HL-60 (cell line): ENCODE data around the gene SBF1.
A peak's percentile ranks its signal among the peaks of the same experiment; 100 is the strongest.
"Not testable (repeated sequence)": the region's sequence is repeated elsewhere in the genome, so short reads cannot be mapped to it uniquely, and the experiment has no call there.

Experiments
- DNase-seq, 2 experiments: peaks; one replicate each; pipeline ENCODE4 v3.0.0-alpha.2; 2010 to 2020; ENCODE audit warnings: low read depth in 1 of 2, low spot score in 1 of 2
- H3K27ac ChIP-seq: fragments of 250-450 bp; sonication (Bioruptor Pico); replicated peaks from 2 replicates; pipeline ENCODE4 v1.5.1; 2020; ENCODE audit warnings: mild to moderate bottlenecking, moderate library complexity
- H3K27me3 ChIP-seq: fragments of 250-450 bp; sonication (Bioruptor Pico); 2 replicates; pipeline ENCODE4 v1.5.1; 2021; ENCODE audit warnings: mild to moderate bottlenecking, moderate library complexity; ENCODE audit not compliant: insufficient read depth, poor library complexity, severe bottlenecking
- H3K4me3 ChIP-seq: replicated peaks from 2 replicates; pipeline ENCODE4 v1.5.1; 2011; ENCODE audit warnings: mild to moderate bottlenecking, control low read depth, low read length; ENCODE audit not compliant: insufficient read depth
- CTCF ChIP-seq: IDR thresholded peaks from one replicate; pipeline ENCODE4 v1.5.1; 2011; ENCODE audit warnings: low read length, control low read depth, inconsistent platforms; ENCODE audit not compliant: insufficient read depth
- GABPA ChIP-seq: IDR thresholded peaks from 2 replicates; pipeline ENCODE4 v1.6.1; 2012; ENCODE audit warnings: low read depth
- POLR2AphosphoS5 ChIP-seq: IDR thresholded peaks from 2 replicates; pipeline ENCODE4 v1.6.1; 2012; ENCODE audit warnings: low read depth
- REST ChIP-seq: IDR thresholded peaks from 2 replicates; pipeline ENCODE4 v1.6.1; 2012; ENCODE audit warnings: low read depth; ENCODE audit not compliant: insufficient replicate concordance
- SPI1 ChIP-seq: IDR thresholded peaks from 2 replicates; pipeline ENCODE4 v1.6.1; 2012; ENCODE audit warnings: low read depth, mild to moderate bottlenecking, borderline replicate concordance

SBF1 gene

GRCh38 chr22:50522806-50523438 lies 48.1 kb upstream of the SBF1 start:
- DNase-seq: no peak
- Histone ChIP-seq H3K27ac (no peak overlapping the region), H3K27me3 (no peaks in the 10 kb centered on the region), H3K4me3 (no peak overlapping the region)
- TF ChIP-seq CTCF (no peak), POLR2AphosphoS5 (peak; percentile 13; the same call in 1 of the 2 replicates)

GRCh38 chr22:50522208-50522805 lies 47.5 kb upstream of the SBF1 start:
- DNase-seq: no peak
- no peak overlapping the region for H3K27ac ChIP-seq
- TF ChIP-seq CTCF (no peak), SPI1 (no peak), POLR2AphosphoS5 (no peak), GABPA (no peak)
- H3K27me3 ChIP-seq: no peaks in the 10 kb centered on the region
- no peak overlapping the region for H3K4me3 ChIP-seq

GRCh38 chr22:50521710-50522109 lies 46.9 kb upstream of the SBF1 start:
- H3K27me3 ChIP-seq: no peaks in the 10 kb centered on the region
- no peak overlapping the region for H3K4me3 ChIP-seq
- H3K27ac ChIP-seq: no peak overlapping the region
- TF ChIP-seq SPI1 (no peak), POLR2AphosphoS5 (no peak), REST (no peak), CTCF (no peak), GABPA (no peak)
- no peak for DNase-seq

- H3K27me3 ChIP-seq: no peaks in the 10 kb centered on the region
- DNase-seq: no peak
- H3K4me3 ChIP-seq: no peak overlapping the region
- TF ChIP-seq CTCF (no peak), REST (no peak), POLR2AphosphoS5 (no peak), SPI1 (no peak), GABPA (no peak)
- no peak overlapping the region for H3K27ac ChIP-seq
Measured at GRCh38 chr22:50520826-50521453, 46.1 kb upstream of the SBF1 start.

- not testable (repeated sequence) for H3K27ac ChIP-seq, DNase-seq, H3K27me3 ChIP-seq, H3K4me3 ChIP-seq
Measured at GRCh38 chr22:50520184-50520583, 45.3 kb upstream of the SBF1 start.
